Measurements from ENCODE around the gene ANGPTL5. TPM values are rescaled to one million over a fixed set of nuclear protein-coding genes. Genes with fewer than 3 reads are reported as not detected.
A peak's percentile ranks its signal among the peaks of the same experiment; 100 is the strongest.
"Not testable (repeated sequence)": the region's sequence is repeated elsewhere in the genome, so short reads cannot be mapped to it uniquely, and the experiment has no call there.

The ANGPTL5 gene
- total RNA-seq, 1 donor from 2014 or later: not detected

- Mint-ChIP-seq H3K27me3 (ENCODE audit: low read depth) (no peaks in the 10 kb centered on the region), H3K36me3 (peaks cover 1% of the 10 kb centered on the region), H3K27ac (no peak overlapping the region), H3K4me3 (no peak overlapping the region), H3K4me1 (no peaks in the 10 kb centered on the region), H3K9me3 (peaks cover 12% of the 10 kb centered on the region)
- DNase-seq (ENCODE audit: low spot score in 2 of 2, unreplicated experiment in 2 of 2): no peak
- TF ChIP-seq, protein P1, sequence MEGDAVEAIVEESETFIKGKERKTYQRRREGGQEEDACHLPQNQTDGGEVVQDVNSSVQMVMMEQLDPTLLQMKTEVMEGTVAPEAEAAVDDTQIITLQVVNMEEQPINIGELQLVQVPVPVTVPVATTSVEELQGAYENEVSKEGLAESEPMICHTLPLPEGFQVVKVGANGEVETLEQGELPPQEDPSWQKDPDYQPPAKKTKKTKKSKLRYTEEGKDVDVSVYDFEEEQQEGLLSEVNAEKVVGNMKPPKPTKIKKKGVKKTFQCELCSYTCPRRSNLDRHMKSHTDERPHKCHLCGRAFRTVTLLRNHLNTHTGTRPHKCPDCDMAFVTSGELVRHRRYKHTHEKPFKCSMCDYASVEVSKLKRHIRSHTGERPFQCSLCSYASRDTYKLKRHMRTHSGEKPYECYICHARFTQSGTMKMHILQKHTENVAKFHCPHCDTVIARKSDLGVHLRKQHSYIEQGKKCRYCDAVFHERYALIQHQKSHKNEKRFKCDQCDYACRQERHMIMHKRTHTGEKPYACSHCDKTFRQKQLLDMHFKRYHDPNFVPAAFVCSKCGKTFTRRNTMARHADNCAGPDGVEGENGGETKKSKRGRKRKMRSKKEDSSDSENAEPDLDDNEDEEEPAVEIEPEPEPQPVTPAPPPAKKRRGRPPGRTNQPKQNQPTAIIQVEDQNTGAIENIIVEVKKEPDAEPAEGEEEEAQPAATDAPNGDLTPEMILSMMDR (IDR thresholded peaks at IDR 0.05; ENCODE audit: unreplicated experiment): no peak
These were observed 53.7 kb downstream of the ANGPTL5 start for GRCh38 chr11:101862391-101863233.

DNA sequence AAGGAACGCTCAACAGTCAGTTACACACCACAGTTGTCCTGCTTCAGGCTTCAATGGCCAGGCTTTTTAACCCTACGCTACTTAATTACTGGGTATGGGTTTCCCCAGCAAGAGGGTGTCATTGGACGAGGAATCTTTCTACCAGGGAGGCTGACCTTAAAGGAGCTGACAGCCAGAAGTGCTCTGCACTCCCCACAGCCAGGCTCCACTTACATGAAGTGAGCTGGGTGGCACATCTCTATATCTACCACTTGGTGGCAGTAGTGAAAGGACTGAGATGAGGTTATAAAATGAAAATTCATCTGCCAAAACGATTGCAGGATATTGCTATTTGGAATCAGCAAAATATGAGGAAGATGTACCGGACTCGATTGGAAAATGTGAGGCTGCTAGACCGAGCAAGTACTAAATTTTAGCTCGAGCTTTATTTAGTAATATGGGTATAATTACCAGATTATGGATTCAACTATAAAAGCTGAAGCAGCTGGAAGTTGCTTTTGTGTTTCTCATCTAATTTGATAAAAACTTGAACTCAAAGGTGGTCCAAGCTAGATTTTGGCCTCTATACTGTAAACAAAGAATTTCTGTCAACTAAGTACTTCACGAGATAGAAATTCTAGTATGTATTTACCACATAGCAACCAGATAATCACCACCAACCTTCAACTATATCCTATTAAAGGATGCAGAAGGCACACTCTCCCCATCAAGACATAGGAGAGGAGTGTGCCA, 55.5 kb downstream of the ANGPTL5 start:
- DNase-seq (ENCODE audit: low spot score in 2 of 2, unreplicated experiment in 2 of 2): peak in 1 of 2 experiments; percentile 39
- Mint-ChIP-seq H3K9me3 (peaks cover 12% of the 10 kb centered on the region), H3K4me1 (no peaks in the 10 kb centered on the region), H3K27me3 (ENCODE audit: low read depth) (no peaks in the 10 kb centered on the region), H3K4me3 (no peak overlapping the region), H3K27ac (no peak overlapping the region), H3K36me3 (peaks cover 1% of the 10 kb centered on the region)
- TF ChIP-seq, protein P1 (IDR thresholded peaks at IDR 0.05; ENCODE audit: unreplicated experiment): peak; percentile 82

DNA sequence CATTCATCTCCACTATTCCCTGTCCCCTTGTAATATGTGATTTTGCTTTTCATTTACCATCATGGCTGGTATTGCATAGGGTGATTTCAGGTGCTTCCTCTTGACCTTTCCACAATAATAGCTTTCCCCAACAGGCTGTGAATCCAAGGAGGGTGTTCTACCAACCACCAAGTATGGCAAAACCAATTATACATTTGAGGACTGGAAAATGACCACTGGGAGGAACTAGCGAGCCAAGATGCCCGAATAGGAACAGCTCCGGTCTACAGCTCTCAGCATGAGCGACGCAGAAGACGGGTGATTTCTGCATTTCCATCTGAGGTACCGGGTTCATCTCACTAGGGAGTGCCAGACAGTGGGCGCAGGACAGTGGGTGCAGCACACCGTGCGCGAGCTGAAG, 64.1 kb downstream of the ANGPTL5 start:
- not testable (repeated sequence) for H3K4me1 Mint-ChIP-seq; H3K36me3 Mint-ChIP-seq; DNase-seq (ENCODE audit: low spot score in 2 of 2, unreplicated experiment in 2 of 2); H3K27ac Mint-ChIP-seq; H3K27me3 Mint-ChIP-seq (ENCODE audit: low read depth); H3K4me3 Mint-ChIP-seq
- H3K9me3 Mint-ChIP-seq: peaks cover 14% of the 10 kb centered on the region

DNA sequence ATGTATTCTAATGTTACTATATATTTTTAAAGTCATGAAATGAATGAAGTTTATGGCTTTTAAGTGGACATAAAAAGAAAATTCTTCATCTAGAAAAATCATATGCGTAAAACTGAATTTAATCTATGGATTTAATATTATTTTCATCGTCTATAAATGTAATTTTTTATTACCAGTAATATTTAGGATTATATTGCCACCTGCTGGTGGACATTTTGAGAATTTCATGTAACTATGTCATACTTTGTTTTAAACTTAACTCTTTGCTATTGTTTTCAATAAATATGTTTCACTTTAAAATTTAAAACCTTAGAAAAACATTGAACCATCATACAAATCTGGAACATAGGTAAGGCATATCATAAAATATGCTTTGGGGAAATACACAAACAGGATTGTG, 68.1 kb downstream of the ANGPTL5 start:
- Mint-ChIP-seq H3K9me3 (no peaks in the 10 kb centered on the region), H3K36me3 (no peaks in the 10 kb centered on the region), H3K4me3 (no peak overlapping the region), H3K27me3 (ENCODE audit: low read depth) (no peaks in the 10 kb centered on the region), H3K27ac (no peak overlapping the region), H3K4me1 (no peaks in the 10 kb centered on the region)
- TF ChIP-seq, protein P1 (IDR thresholded peaks at IDR 0.05; ENCODE audit: unreplicated experiment): peak; percentile 91
- no peak for DNase-seq (ENCODE audit: low spot score in 2 of 2, unreplicated experiment in 2 of 2)

DNA sequence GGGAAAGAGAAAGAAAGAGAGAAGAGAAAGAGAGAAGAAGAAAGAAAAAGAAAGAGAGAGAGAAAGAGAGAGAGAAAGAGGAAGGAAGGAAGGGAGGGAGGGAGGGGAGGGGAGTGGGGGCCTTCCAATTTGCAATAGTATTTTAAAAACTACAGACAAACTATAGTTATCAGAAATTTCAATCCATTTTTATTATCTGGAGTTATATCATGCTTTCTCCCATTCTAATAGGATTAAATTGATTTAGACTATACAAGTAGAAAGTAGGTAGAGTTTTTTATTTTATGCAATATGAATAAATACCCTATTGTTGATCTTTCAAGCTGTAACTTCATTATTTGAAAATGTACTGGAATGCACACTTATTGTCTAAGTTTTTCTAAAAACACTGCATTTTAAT, 71.7 kb downstream of the ANGPTL5 start:
- Mint-ChIP-seq H3K4me1 (no peaks in the 10 kb centered on the region), H3K27ac (no peak overlapping the region), H3K36me3 (no peaks in the 10 kb centered on the region), H3K27me3 (ENCODE audit: low read depth) (no peaks in the 10 kb centered on the region), H3K4me3 (no peak overlapping the region), H3K9me3 (peaks cover 9% of the 10 kb centered on the region)
- no peak for DNase-seq (ENCODE audit: low spot score in 2 of 2, unreplicated experiment in 2 of 2)
- TF ChIP-seq, protein P1 (IDR thresholded peaks at IDR 0.05; ENCODE audit: unreplicated experiment): no peak

DNA sequence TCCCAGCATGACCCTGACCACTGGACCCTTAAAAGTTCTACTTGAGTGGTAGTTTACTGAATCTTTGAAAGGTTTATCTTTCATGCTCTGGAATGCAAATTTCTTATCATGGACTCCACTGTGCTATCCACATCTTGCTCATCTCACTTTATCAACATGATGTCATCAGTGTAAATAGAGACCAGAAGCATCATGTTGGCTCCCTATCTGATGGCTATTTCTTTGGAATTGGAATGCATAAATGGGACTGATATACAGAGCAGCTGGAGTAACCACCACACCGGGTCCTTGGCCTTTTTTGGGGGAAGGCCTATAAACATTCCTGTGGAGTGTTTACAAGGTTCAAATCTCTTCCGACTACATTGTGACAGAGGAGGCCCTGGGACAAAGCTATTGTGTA, 75.6 kb downstream of the ANGPTL5 start:
- Mint-ChIP-seq H3K4me1 (no peaks in the 10 kb centered on the region), H3K4me3 (no peak overlapping the region), H3K27me3 (ENCODE audit: low read depth) (peaks cover 7% of the 10 kb centered on the region), H3K27ac (no peak overlapping the region), H3K9me3 (peaks cover 13% of the 10 kb centered on the region), H3K36me3 (no peaks in the 10 kb centered on the region)
- TF ChIP-seq, protein P1 (IDR thresholded peaks at IDR 0.05; ENCODE audit: unreplicated experiment): no peak
- DNase-seq (ENCODE audit: low spot score in 2 of 2, unreplicated experiment in 2 of 2): no peak

All from mesothelial cell of epicardium (in vitro differentiated cells).